ENCODE data around the gene TXNDC5. TPM values are rescaled to one million over a fixed set of nuclear protein-coding genes. Genes with fewer than 3 reads are reported as not detected.

The TXNDC5 gene
- total and polyA plus RNA-seq, 4 experiments from 2014 or later, result 18.1 to 45.7 (median 24.4) TPM

DNA sequence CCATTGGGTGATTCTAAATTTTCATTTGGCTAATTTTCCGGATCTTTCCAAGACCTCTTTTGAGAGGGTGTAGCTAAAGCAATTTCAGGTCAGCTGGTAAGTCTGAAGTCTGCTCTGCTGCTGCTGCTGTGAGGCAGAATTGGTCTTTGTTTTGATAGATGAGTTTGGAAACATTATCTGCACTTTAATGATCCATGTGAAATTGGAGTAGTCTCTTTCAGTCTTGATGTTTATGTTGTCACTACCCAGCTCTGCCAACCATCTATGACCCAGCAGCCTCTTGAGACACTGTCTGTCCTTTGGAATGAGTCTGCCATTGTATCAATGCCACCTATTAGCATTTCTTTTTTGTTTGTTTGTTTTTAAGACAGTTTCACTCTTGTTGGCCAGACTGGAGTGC, 44.1 kb downstream of the TXNDC5 start:
- no peaks in the 10 kb centered on the region for H3K4me1 Mint-ChIP-seq
- Histone ChIP-seq H3K4me3 (ENCODE audit: low read length in 2 of 2) (no peak overlapping the region), H3K27ac (ENCODE audit: low read depth, low read length) (no peak overlapping the region), H3K27me3 (ENCODE audit: insufficient read depth, low read length) (no peaks in the 10 kb centered on the region), H3K36me3 (ENCODE audit: insufficient read depth, low read length) (no peaks in the 10 kb centered on the region), H3K9me3 (ENCODE audit: control insufficient read depth in 1 of 2, low read length in 2 of 2) (no peaks in the 10 kb centered on the region), H3K4me1 (ENCODE audit: insufficient read depth, low read length) (no peaks in the 10 kb centered on the region)
- ChIA-PET CTCF (ENCODE audit: partially characterized antibody) (no interaction called here), POLR2A (ENCODE audit: partially characterized antibody) (no interaction called here)
- H3K36me3 Mint-ChIP-seq, result no peaks in the 10 kb centered on the region
- no peak overlapping the region for H3K4me3 Mint-ChIP-seq
- H3K9me3 Mint-ChIP-seq, result peaks cover 0 to 2% (median 0%) of the 10 kb centered on the region in 8 donors
- intact Hi-C loops (cut with micrococcal nuclease), result no loop called here
- no peak for DNase-seq
- no peak overlapping the region for H3K27ac Mint-ChIP-seq
- peaks cover 1 to 8% of the 10 kb centered on the region in 2 donors for H3K27me3 Mint-ChIP-seq

DNA sequence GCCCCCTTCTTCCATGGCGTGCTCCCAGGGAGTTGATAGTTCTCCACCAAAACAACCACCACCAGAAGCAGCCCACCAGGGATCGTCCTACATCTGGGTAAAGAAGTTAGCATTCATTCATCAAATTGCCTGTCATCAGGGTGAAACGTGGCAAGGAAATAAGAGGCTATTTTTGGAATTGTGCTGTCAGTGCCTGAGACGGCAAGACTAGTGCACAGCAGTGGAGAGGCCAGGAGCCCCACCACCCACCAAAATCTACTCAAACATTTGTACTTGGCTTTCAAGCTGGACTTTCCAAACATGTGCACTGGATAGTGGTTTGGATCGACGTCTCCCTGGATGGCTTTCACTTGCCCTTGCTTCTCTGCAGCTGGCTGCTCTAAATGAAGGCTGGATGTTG, 44.8 kb downstream of the TXNDC5 start:
- Mint-ChIP-seq H3K36me3 (no peaks in the 10 kb centered on the region), H3K4me3 (no peak overlapping the region), H3K9me3 (no peaks in the 10 kb centered on the region), H3K4me1 (no peaks in the 10 kb centered on the region), H3K27me3 (peaks cover 1 to 8% of the 10 kb centered on the region in 2 donors), H3K27ac (no peak overlapping the region)
- Histone ChIP-seq H3K9me3 (ENCODE audit: control insufficient read depth in 1 of 2, low read length in 2 of 2) (no peaks in the 10 kb centered on the region), H3K4me3 (ENCODE audit: low read length in 2 of 2) (no peak overlapping the region), H3K4me1 (ENCODE audit: insufficient read depth, low read length) (no peaks in the 10 kb centered on the region), H3K27me3 (ENCODE audit: insufficient read depth, low read length) (no peaks in the 10 kb centered on the region), H3K36me3 (ENCODE audit: insufficient read depth, low read length) (no peaks in the 10 kb centered on the region), H3K27ac (ENCODE audit: low read depth, low read length) (no peak overlapping the region)
- ChIA-PET CTCF (ENCODE audit: partially characterized antibody) (no interaction called here), POLR2A (ENCODE audit: partially characterized antibody) (no interaction called here)
- no peak for DNase-seq
- intact Hi-C loops (cut with micrococcal nuclease), result no loop called here

DNA sequence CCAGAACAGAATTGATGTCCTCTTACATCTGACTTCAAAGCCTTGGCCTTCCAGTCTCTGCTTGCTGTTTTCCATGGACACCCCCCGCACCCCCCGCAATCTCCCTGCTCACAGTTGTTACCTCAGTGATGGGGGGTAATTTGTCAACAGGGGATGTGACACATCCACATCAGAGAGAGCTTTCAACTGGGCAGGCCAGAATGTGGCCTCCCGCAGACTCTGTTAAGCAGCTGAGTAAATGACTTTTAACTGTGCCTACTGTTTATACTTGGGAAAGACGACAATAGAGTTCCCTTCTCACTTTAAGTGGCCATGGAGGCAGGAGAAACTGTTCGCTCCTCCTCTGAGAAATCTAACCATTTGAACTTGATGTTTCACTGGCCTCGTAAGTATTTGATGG, 51.0 kb downstream of the TXNDC5 start:
- peaks cover 0 to 3% (median 0%) of the 10 kb centered on the region in 8 donors for H3K9me3 Mint-ChIP-seq
- H3K27me3 Mint-ChIP-seq, result peaks cover 2 to 10% of the 10 kb centered on the region in 2 donors
- no peaks in the 10 kb centered on the region for H3K9me3 ChIP-seq (ENCODE audit: control insufficient read depth in 1 of 2, low read length in 2 of 2)
- no peaks in the 10 kb centered on the region for H3K4me1 Mint-ChIP-seq
- no peak overlapping the region for H3K27ac ChIP-seq (ENCODE audit: low read depth, low read length)
- no peaks in the 10 kb centered on the region for H3K36me3 ChIP-seq (ENCODE audit: insufficient read depth, low read length)
- CTCF ChIA-PET (ENCODE audit: partially characterized antibody), result no interaction called here
- no peaks in the 10 kb centered on the region for H3K27me3 ChIP-seq (ENCODE audit: insufficient read depth, low read length)
- intact Hi-C loops (cut with micrococcal nuclease), result no loop called here
- no peak overlapping the region for H3K27ac Mint-ChIP-seq
- no peak overlapping the region for H3K4me3 Mint-ChIP-seq
- POLR2A ChIA-PET (ENCODE audit: partially characterized antibody), result no interaction called here
- no peak overlapping the region for H3K4me3 ChIP-seq (ENCODE audit: low read length in 2 of 2)
- no peaks in the 10 kb centered on the region for H3K36me3 Mint-ChIP-seq
- H3K4me1 ChIP-seq (ENCODE audit: insufficient read depth, low read length), result no peaks in the 10 kb centered on the region
- DNase-seq, result no peak

DNA sequence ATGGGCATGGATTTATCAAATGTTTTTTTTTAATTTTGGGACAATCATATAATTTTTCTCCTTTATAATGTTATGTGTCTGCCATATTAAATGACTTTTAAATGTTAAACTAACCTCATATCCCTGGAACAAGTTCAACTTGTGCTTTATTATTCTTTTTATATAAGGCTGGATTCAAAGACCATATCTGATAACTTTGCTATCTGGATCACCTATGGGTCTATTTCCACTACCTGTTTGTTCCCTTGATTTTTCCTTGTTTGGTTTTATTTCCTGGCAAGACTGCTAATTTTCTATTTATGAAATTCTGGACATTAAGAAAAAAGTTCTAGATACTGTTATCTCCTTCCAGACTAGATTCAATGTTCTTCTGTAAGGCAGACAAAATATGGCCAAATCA, 58.8 kb downstream of the TXNDC5 start:
- no peak overlapping the region for H3K27ac ChIP-seq (ENCODE audit: low read depth, low read length)
- H3K4me1 Mint-ChIP-seq, result no peaks in the 10 kb centered on the region
- no peak overlapping the region for H3K4me3 ChIP-seq (ENCODE audit: low read length in 2 of 2)
- no peak overlapping the region for H3K4me3 Mint-ChIP-seq
- H3K36me3 ChIP-seq (ENCODE audit: insufficient read depth, low read length), result no peaks in the 10 kb centered on the region
- no peaks in the 10 kb centered on the region for H3K27me3 ChIP-seq (ENCODE audit: insufficient read depth, low read length)
- H3K27ac Mint-ChIP-seq, result no peak overlapping the region
- H3K36me3 Mint-ChIP-seq, result no peaks in the 10 kb centered on the region
- H3K4me1 ChIP-seq (ENCODE audit: insufficient read depth, low read length), result no peaks in the 10 kb centered on the region
- CTCF ChIA-PET (ENCODE audit: partially characterized antibody), result no interaction called here
- H3K27me3 Mint-ChIP-seq, result peaks cover 0 to 2% of the 10 kb centered on the region in 2 donors
- H3K9me3 ChIP-seq (ENCODE audit: control insufficient read depth in 1 of 2, low read length in 2 of 2), result no peaks in the 10 kb centered on the region
- DNase-seq, result no peak
- POLR2A ChIA-PET (ENCODE audit: partially characterized antibody), result no interaction called here
- intact Hi-C loops (cut with micrococcal nuclease), result no loop called here
- peaks cover 2 to 24% (median 18%) of the 10 kb centered on the region in 8 donors for H3K9me3 Mint-ChIP-seq

DNA sequence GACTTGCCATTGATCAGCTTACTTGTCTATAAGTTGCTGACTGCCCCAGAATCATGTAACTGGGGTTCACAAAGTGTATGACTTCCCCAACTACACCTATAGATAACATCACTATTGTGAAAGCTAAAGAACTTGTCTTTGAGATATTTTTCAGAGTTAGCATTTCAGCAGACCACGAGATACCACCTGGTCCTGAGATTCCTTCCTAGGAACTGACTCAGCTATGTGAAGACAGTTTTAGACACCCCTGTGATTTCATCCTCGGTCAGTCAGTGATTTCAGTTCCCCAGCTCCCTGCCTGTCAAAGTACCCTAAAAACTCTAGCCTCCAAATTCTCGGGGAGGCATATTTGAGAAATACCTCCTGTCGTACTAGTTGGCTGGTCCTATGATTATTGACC, 62.4 kb downstream of the TXNDC5 start:
- DNase-seq, result no peak
- H3K36me3 Mint-ChIP-seq, result no peaks in the 10 kb centered on the region
- POLR2A ChIA-PET (ENCODE audit: partially characterized antibody), result no interaction called here
- intact Hi-C loops (cut with micrococcal nuclease), result no loop called here
- Histone ChIP-seq H3K4me1 (ENCODE audit: insufficient read depth, low read length) (no peaks in the 10 kb centered on the region), H3K27me3 (ENCODE audit: insufficient read depth, low read length) (no peaks in the 10 kb centered on the region), H3K9me3 (ENCODE audit: control insufficient read depth in 1 of 2, low read length in 2 of 2) (no peaks in the 10 kb centered on the region), H3K27ac (ENCODE audit: low read depth, low read length) (no peak overlapping the region), H3K4me3 (ENCODE audit: low read length in 2 of 2) (no peak overlapping the region), H3K36me3 (ENCODE audit: insufficient read depth, low read length) (no peaks in the 10 kb centered on the region)
- peaks cover 2 to 8% of the 10 kb centered on the region in 2 donors for H3K27me3 Mint-ChIP-seq
- H3K4me3 Mint-ChIP-seq, result no peak overlapping the region
- H3K4me1 Mint-ChIP-seq, result no peaks in the 10 kb centered on the region
- H3K9me3 Mint-ChIP-seq, result peaks cover 2 to 24% (median 13%) of the 10 kb centered on the region in 8 donors
- CTCF ChIA-PET (ENCODE audit: partially characterized antibody), result interaction anchor here (1.1 kb wide), 1 partner anchor 13 kb away, joined by 4 read pairs; no protein-coding TSS in a partner anchor
- H3K27ac Mint-ChIP-seq, result no peak overlapping the region

DNA sequence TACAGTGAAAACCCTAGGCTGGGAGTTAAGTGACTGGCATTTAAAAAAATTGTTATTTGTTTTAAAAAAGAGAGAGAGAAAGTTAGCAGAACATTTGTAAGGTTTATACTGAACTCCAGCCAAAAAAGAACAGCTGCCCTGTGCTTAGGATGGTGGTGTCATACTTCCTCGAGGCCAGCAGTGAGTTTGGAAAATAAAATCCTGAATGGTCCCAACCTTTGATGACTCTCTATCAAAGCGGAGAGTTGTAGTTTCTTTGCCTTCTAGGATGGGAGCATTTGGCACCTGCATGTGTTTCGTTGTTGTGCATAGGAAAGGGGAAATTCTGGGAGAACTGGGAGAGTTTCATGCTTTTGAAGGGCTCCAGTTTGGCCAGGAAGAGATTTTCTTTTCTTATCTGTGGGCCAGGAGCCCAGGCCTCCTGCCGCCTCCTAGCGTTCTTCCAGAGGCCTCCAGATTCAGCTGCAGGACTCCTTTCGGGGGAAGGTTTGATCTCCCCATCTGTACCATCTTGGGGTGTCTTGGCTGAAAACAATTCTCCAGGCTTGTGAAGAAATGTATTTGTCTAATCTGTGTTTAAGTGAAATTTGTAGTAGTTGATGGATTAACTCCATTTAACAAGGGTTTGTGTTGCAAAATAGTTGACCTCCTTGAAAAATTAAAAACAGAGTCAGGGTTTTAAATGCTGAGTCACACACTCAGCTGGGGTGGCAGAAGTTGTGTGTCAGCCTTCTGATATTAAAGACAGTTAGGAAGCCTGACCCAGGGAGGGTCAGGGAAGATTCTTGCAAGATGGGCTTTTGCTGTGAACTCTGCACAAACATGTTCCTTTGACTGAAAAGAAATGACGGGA, 63.4 kb downstream of the TXNDC5 start:
- DNase-seq, result no peak
- Mint-ChIP-seq H3K4me1 (no peaks in the 10 kb centered on the region), H3K27ac (no peak overlapping the region), H3K4me3 (no peak overlapping the region), H3K27me3 (peaks cover 2 to 8% of the 10 kb centered on the region in 2 donors), H3K9me3 (peaks cover 1 to 18% (median 8%) of the 10 kb centered on the region in 8 donors), H3K36me3 (no peaks in the 10 kb centered on the region)
- intact Hi-C loops (cut with micrococcal nuclease), result no loop called here
- ChIA-PET POLR2A (ENCODE audit: partially characterized antibody) (no interaction called here), CTCF (ENCODE audit: partially characterized antibody) (interaction anchor here (1.1 kb wide), 1 partner anchor 14 kb away, joined by 4 read pairs; no protein-coding TSS in a partner anchor)
- Histone ChIP-seq H3K4me1 (ENCODE audit: insufficient read depth, low read length) (no peaks in the 10 kb centered on the region), H3K36me3 (ENCODE audit: insufficient read depth, low read length) (no peaks in the 10 kb centered on the region), H3K27me3 (ENCODE audit: insufficient read depth, low read length) (no peaks in the 10 kb centered on the region), H3K27ac (ENCODE audit: low read depth, low read length) (no peak overlapping the region), H3K9me3 (ENCODE audit: control insufficient read depth in 1 of 2, low read length in 2 of 2) (no peaks in the 10 kb centered on the region), H3K4me3 (ENCODE audit: low read length in 2 of 2) (no peak overlapping the region)

DNA sequence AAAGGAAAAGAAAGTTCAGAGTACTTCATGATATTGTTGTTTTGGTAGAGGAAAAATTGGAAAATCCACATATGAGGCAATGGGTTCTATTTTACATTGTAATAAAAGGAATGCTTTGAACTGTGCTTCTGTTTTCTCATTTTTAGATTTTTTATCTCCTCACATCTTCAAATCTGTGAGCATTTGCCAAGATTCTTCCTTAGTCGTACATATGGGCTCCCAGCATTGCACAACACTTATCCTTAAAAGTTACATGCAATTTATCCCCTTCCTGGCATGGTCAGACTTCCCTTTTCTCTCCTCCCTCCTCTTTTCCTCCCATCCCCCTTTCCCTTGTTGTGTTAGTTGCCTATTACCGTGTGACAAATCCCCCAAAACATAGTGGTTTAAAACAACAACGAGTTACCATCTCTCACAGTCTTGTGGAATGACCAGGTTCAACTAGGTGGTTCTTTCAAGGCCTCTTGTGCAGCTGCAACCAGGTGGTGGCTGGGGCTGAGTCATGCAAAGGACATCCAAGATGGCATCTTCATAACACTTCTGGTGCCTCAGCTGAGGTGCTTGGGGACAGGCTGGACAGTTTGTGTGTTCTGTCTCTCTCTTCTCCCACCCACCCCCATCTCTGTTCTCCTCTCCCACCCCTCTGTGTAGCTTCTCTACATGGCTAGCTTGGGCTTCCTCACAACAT, 68.7 kb downstream of the TXNDC5 start:
- ChIA-PET CTCF (ENCODE audit: partially characterized antibody) (no interaction called here), POLR2A (ENCODE audit: partially characterized antibody) (no interaction called here)
- no peak for DNase-seq
- no peaks in the 10 kb centered on the region for H3K4me1 Mint-ChIP-seq
- no peak overlapping the region for H3K4me3 Mint-ChIP-seq
- H3K36me3 Mint-ChIP-seq, result no peaks in the 10 kb centered on the region
- Histone ChIP-seq H3K9me3 (ENCODE audit: control insufficient read depth in 1 of 2, low read length in 2 of 2) (no peaks in the 10 kb centered on the region), H3K36me3 (ENCODE audit: insufficient read depth, low read length) (no peaks in the 10 kb centered on the region), H3K27me3 (ENCODE audit: insufficient read depth, low read length) (no peaks in the 10 kb centered on the region), H3K4me1 (ENCODE audit: insufficient read depth, low read length) (no peaks in the 10 kb centered on the region), H3K4me3 (ENCODE audit: low read length in 2 of 2) (no peak overlapping the region), H3K27ac (ENCODE audit: low read depth, low read length) (no peak overlapping the region)
- H3K27me3 Mint-ChIP-seq, result peaks cover 14 to 16% of the 10 kb centered on the region in 2 donors
- H3K27ac Mint-ChIP-seq, result no peak overlapping the region
- intact Hi-C loops (cut with micrococcal nuclease), result no loop called here
- peaks cover 0 to 6% (median under 1%) of the 10 kb centered on the region in 8 donors for H3K9me3 Mint-ChIP-seq
